H1 (cell line): Measurements from ENCODE around the gene SLC39A9. TPM values are rescaled to one million over a fixed set of nuclear protein-coding genes. Genes with fewer than 3 reads are reported as not detected.

Experiments used
- CTCF ChIA-PET: fragments of 300-600 bp; sonication (Branson Sonifier 250); formaldehyde crosslinking; loops from one replicate; lab custom pipeline; 2021; ENCODE audit not compliant: partially characterized antibody; lab: Charles Lee
- POLR2A ChIA-PET: fragments of 300-600 bp; sonication (Branson Sonifier 250); formaldehyde crosslinking; loops from one replicate; lab custom pipeline; 2021; ENCODE audit warnings: inconsistent platforms; ENCODE audit not compliant: partially characterized antibody; lab: Charles Lee
- DNase-seq, 2 experiments: peaks; one replicate each; pipeline versions ENCODE4 v3.0.0 to v3.0.0-alpha.2; 2010 to 2022; ENCODE audit warnings: low spot score in 2 of 2, low read depth in 1 of 2, mixed read lengths in 1 of 2
- FAIRE-seq: peaks from 2 replicates; lab custom pipeline; 2011; peaks lifted over from hg19 to GRCh38; lab: Jason Lieb, UNC
- H2AFZ ChIP-seq: 2 replicates; pipeline ENCODE4 v1.8.1; 2012; ENCODE audit warnings: low read length, inconsistent platforms
- H2AK5ac ChIP-seq: 2 replicates; pipeline ENCODE4 v1.6.1; 2013; ENCODE audit warnings: low read depth, low read length
- H2BK120ac ChIP-seq: replicated peaks from 2 replicates; pipeline ENCODE3; 2013; ENCODE audit warnings: low read depth, low read length, inconsistent platforms
- H2BK12ac ChIP-seq: 2 replicates; pipeline ENCODE4 v1.6.1; 2013; ENCODE audit warnings: low read depth, low read length
- H2BK15ac ChIP-seq: 2 replicates; pipeline ENCODE4 v1.6.1; 2013; ENCODE audit warnings: low read length
- H2BK20ac ChIP-seq: 2 replicates; pipeline ENCODE4 v1.6.1; 2013; ENCODE audit warnings: low read length
- H2BK5ac ChIP-seq: 2 replicates; pipeline ENCODE4 v1.6.1; 2013; ENCODE audit warnings: low read depth, low read length
- H3K14ac ChIP-seq: 2 replicates; pipeline ENCODE4 v1.6.1; 2013; ENCODE audit warnings: inconsistent platforms; ENCODE audit not compliant: insufficient read length
- H3K18ac ChIP-seq: 2 replicates; pipeline ENCODE4 v1.6.1; 2013; ENCODE audit warnings: low read length; ENCODE audit errors: extremely low read depth
- H3K23ac ChIP-seq: 2 replicates; pipeline ENCODE4 v1.6.1; 2013; ENCODE audit warnings: inconsistent platforms; ENCODE audit not compliant: insufficient read length
- H3K23me2 ChIP-seq: 2 replicates; pipeline ENCODE4 v1.6.1; 2013; ENCODE audit warnings: low read depth, low read length
- H3K27ac ChIP-seq: 2 replicates; pipeline ENCODE4 v1.6.1; 2011; ENCODE audit warnings: low read depth, low read length, inconsistent platforms
- H3K27me3 ChIP-seq, 4 experiments: replicated peaks in 1 of 4; 1 replicate in 1 of 4; 2 replicates in 3 of 4; pipeline versions ENCODE4 v1.6.1 to v1.8.1; 2011 to 2013; ENCODE audit warnings: low read length in 3 of 4, mild to moderate bottlenecking in 3 of 4, inconsistent platforms in 2 of 4, mixed read lengths in 2 of 4, moderate library complexity in 1 of 4; ENCODE audit not compliant: control insufficient read depth in 3 of 4, insufficient read depth in 3 of 4; ENCODE audit errors: extremely low read depth in 1 of 4
- H3K36me3 ChIP-seq, 4 experiments: 2 replicates each; pipeline versions ENCODE4 v1.6.1 to v1.8.1; 2011 to 2013; ENCODE audit warnings: mild to moderate bottlenecking in 4 of 4, low read length in 3 of 4, moderate library complexity in 2 of 4, control low read depth in 1 of 4, inconsistent platforms in 1 of 4; ENCODE audit not compliant: insufficient read depth in 4 of 4, control insufficient read depth in 2 of 4
- H3K4ac ChIP-seq: replicated peaks from 2 replicates; pipeline ENCODE3; 2013; ENCODE audit warnings: low read length, low read depth, mixed read lengths, inconsistent platforms; ENCODE audit not compliant: insufficient read length
- H3K4me1 ChIP-seq, 4 experiments: replicated peaks in 1 of 4; 1 replicate in 1 of 4; 2 replicates in 3 of 4; pipeline versions ENCODE4 v1.6.1 to v1.8.1; 2011 to 2013; ENCODE audit warnings: low read length in 3 of 4, inconsistent platforms in 2 of 4, mixed read lengths in 1 of 4; ENCODE audit not compliant: insufficient read depth in 4 of 4, control insufficient read depth in 3 of 4
- H3K4me2 ChIP-seq, 2 experiments: 2 replicates each; pipeline versions ENCODE4 v1.6.1 to v1.8.1; 2011 to 2013; ENCODE audit warnings: low read depth in 2 of 2, low read length in 2 of 2, control low read depth in 1 of 2, inconsistent platforms in 1 of 2, mild to moderate bottlenecking in 1 of 2; ENCODE audit not compliant: insufficient read depth in 1 of 2
- H3K4me3 ChIP-seq, 4 experiments: fragments of 200-600, 300-600 bp in 1 of 4; sonication (generic), shearing (Covaris generic), sonication (Bioruptor Twin) in 1 of 4; 2 replicates each; pipeline versions ENCODE4 v1.5.1 to v1.8.1; 2011 to 2016; ENCODE audit warnings: low read length in 4 of 4, low read depth in 3 of 4, control low read depth in 2 of 4, inconsistent platforms in 2 of 4, mild to moderate bottlenecking in 2 of 4, mixed read lengths in 1 of 4, moderate library complexity in 1 of 4; ENCODE audit not compliant: insufficient read depth in 2 of 4; ENCODE audit errors: extremely low read depth in 1 of 4
- H3K56ac ChIP-seq: replicated peaks from 2 replicates; pipeline ENCODE3; 2013; ENCODE audit warnings: low read depth, mild to moderate bottlenecking, mixed read lengths, low read length, inconsistent platforms; ENCODE audit not compliant: insufficient read length
- H3K79me1 ChIP-seq: 2 replicates; pipeline ENCODE4 v1.6.1; 2013; ENCODE audit warnings: low read depth, low read length, control low read depth
- H3K79me2 ChIP-seq, 2 experiments: 2 replicates each; pipeline versions ENCODE4 v1.6.1 to v1.8.1; 2012 to 2013; ENCODE audit warnings: low read length in 2 of 2, mild to moderate bottlenecking in 2 of 2, inconsistent platforms in 1 of 2; ENCODE audit not compliant: insufficient read depth in 2 of 2, control insufficient read depth in 1 of 2
- H3K9ac ChIP-seq, 4 experiments: replicated peaks in 1 of 4; 1 replicate in 1 of 4; 2 replicates in 3 of 4; pipeline versions ENCODE4 v1.6.1 to v1.8.1; 2011 to 2013; ENCODE audit warnings: low read depth in 3 of 4, low read length in 3 of 4, control low read depth in 2 of 4, mild to moderate bottlenecking in 2 of 4, moderate library complexity in 2 of 4, inconsistent platforms in 1 of 4; ENCODE audit errors: extremely low read depth in 1 of 4
- H3K9me3 ChIP-seq, 2 experiments: 2 replicates each; pipeline versions ENCODE4 v1.6.1 to v1.8.1; 2012 to 2013; ENCODE audit warnings: mild to moderate bottlenecking in 2 of 2, moderate library complexity in 2 of 2, control low read depth in 1 of 2, inconsistent platforms in 1 of 2, low read depth in 1 of 2, low read length in 1 of 2, mixed read lengths in 1 of 2; ENCODE audit not compliant: insufficient read depth in 2 of 2
- H4K20me1 ChIP-seq, 2 experiments: replicated peaks in 1 of 2; 2 replicates each; pipeline versions ENCODE3 to v1.8.1; 2011 to 2013; ENCODE audit warnings: inconsistent platforms in 2 of 2, low read length in 2 of 2, mild to moderate bottlenecking in 1 of 2; ENCODE audit not compliant: insufficient read depth in 2 of 2, control insufficient read depth in 1 of 2
- H4K5ac ChIP-seq: 2 replicates; pipeline ENCODE4 v1.6.1; 2013; ENCODE audit warnings: low read length, low read depth, mixed read lengths, inconsistent platforms; ENCODE audit not compliant: insufficient read length
- H4K8ac ChIP-seq: 2 replicates; pipeline ENCODE4 v1.8.0; 2013; ENCODE audit warnings: mild to moderate bottlenecking, moderate library complexity, low read length, inconsistent platforms; ENCODE audit not compliant: insufficient read depth; ENCODE audit errors: extremely low read depth
- H4K91ac ChIP-seq: replicated peaks from 2 replicates; pipeline ENCODE3; 2013; ENCODE audit warnings: low read length, mixed read lengths, inconsistent platforms; ENCODE audit not compliant: insufficient read length
- BACH1 ChIP-seq: IDR thresholded peaks from 2 replicates; pipeline ENCODE4 v1.6.1; 2012; ENCODE audit warnings: low read length, improper control_type of control experiment
- KDM4A ChIP-seq: IDR thresholded peaks from one replicate; pipeline ENCODE4 v1.7.1; 2012; ENCODE audit warnings: low read depth, mild to moderate bottlenecking, moderate library complexity, low read length, inconsistent platforms; ENCODE audit not compliant: severe bottlenecking
- PHF8 ChIP-seq: fragments of 200-600 bp; sonication (generic); conservative IDR thresholded peaks from 2 replicates; pipeline ENCODE4 v1.7.1; 2012; ENCODE audit warnings: low read depth, mild to moderate bottlenecking, inconsistent platforms, low read length, moderate library complexity
- POLR2AphosphoS5 ChIP-seq: IDR thresholded peaks from 2 replicates; pipeline ENCODE4 v1.6.1; 2011; ENCODE audit warnings: low read depth, low read length
- TEAD4 ChIP-seq: IDR thresholded peaks from 2 replicates; pipeline ENCODE4 v1.6.1; 2012; ENCODE audit warnings: low read depth, low read length, inconsistent platforms, mixed read lengths
- polyA plus RNA-seq, 7 experiments: library from polyadenylated mRNA; depleted of rRNA in 3 of 7; stranded (reverse) in 5 of 7; unstranded in 2 of 7; fragments of >200 nt in 5 of 7; fragments of 200-250 nt in 2 of 7; gene quantifications; 1 replicate in 5 of 7; 2 replicates in 1 of 7; 4 replicates in 1 of 7; pipeline versions ENCODE4 v1.2.1 to v1.2.3, GENCODE V29; 2011 to 2013; ENCODE audit warnings: missing spikeins in 2 of 7, mixed read lengths in 2 of 7
- total RNA-seq: library from RNA; stranded (reverse); fragmentation: NEBNext Ultra II Directional; extraction: Animal tissue kit (Norgen Biotek cat#: 25700); gene quantifications from 2 replicates; pipeline ENCODE4 v1.2.1, GENCODE V29; 2021
- TF ChIP-seq, protein P1 (sequence below): IDR thresholded peaks from 2 replicates; pipeline ENCODE4 v1.6.1; 2011; ENCODE audit warnings: low read depth, mild to moderate bottlenecking, low read length; ENCODE audit not compliant: insufficient read depth

Gene SLC39A9
- total and polyA plus RNA-seq, 2 of the 8 experiments (the other 6 are each of a cell fraction or from before 2014, with no cell fraction given) = 31.0 to 44.2 TPM

DNA sequence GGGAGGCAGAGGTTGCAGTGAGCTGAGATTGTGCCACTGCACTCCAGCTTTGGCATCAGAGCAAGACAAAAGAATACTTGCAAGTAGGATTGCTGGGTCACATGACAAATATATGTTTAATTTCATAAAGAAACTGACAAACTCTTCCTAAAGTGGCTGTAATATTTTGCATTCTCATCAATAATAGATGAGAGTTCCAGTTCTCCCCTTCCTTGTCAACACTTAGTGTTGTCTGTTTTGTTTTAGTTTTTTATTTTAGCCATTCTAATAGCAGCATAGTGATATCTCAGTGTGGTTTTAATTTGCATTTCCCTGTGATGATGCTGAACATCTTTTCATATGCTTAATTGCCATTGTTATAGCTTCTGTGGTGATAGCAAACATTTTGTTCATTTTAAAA lies 31.2 kb downstream of the SLC39A9 start:
- ChIA-PET CTCF (no interaction called here), POLR2A (no interaction called here)
- no peak overlapping the region for H3K23ac ChIP-seq
- no peak overlapping the region for H2AK5ac ChIP-seq
- TF ChIP-seq PHF8 = no peak
- TF ChIP-seq KDM4A = no peak
- TF ChIP-seq, protein P1, sequence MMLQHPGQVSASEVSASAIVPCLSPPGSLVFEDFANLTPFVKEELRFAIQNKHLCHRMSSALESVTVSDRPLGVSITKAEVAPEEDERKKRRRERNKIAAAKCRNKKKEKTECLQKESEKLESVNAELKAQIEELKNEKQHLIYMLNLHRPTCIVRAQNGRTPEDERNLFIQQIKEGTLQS = no peak
- no peak for TF ChIP-seq TEAD4
- no peak for TF ChIP-seq BACH1
- no peak for TF ChIP-seq POLR2AphosphoS5
- DNase-seq (no peak), FAIRE-seq (no peak)
- H2BK5ac ChIP-seq = no peak overlapping the region
- no peak overlapping the region for H2AFZ ChIP-seq
- no peak overlapping the region for H2BK15ac ChIP-seq
- no peak overlapping the region for H4K91ac ChIP-seq
- no peak overlapping the region for H3K14ac ChIP-seq
- no peak overlapping the region for H3K9ac ChIP-seq
- no peak overlapping the region for H4K5ac ChIP-seq
- no peak overlapping the region for H2BK120ac ChIP-seq
- no peak overlapping the region for H3K56ac ChIP-seq
- peaks cover 0 to 7% of the 10 kb centered on the region in 2 experiments; a peak in 2 of 4 replicates for H3K79me2 ChIP-seq
- H3K9me3 ChIP-seq = no peaks in the 10 kb centered on the region
- H3K18ac ChIP-seq = no peak overlapping the region
- H3K36me3 ChIP-seq = peaks cover 0 to 7% (median 1%) of the 10 kb centered on the region in 4 experiments; a peak in 2 of 8 replicates
- no peak overlapping the region for H3K4me3 ChIP-seq
- H4K8ac ChIP-seq = no peak overlapping the region
- H2BK20ac ChIP-seq = no peak overlapping the region
- H2BK12ac ChIP-seq = no peak overlapping the region
- H3K27ac ChIP-seq = no peak overlapping the region
- H3K27me3 ChIP-seq = no peaks in the 10 kb centered on the region
- no peaks in the 10 kb centered on the region for H4K20me1 ChIP-seq
- H3K4me2 ChIP-seq = no peak overlapping the region
- H3K23me2 ChIP-seq = no peaks in the 10 kb centered on the region
- peaks cover 3% of the 10 kb centered on the region; the same call in 1 of the 2 replicates for H3K79me1 ChIP-seq
- H3K4me1 ChIP-seq = no peaks in the 10 kb centered on the region
- no peak overlapping the region for H3K4ac ChIP-seq
